OCI-LY3 (cell line): ENCODE results near the gene STAT5B.

ENCODE experiments used
- EZH2phosphoT487 ChIP-seq: fragments of 200-600 bp; shearing (Covaris generic); IDR thresholded peaks from 2 replicates; pipeline ENCODE4 v1.6.1; 2018; ENCODE audit warnings: antibody characterized with exemption, mixed run types, low read depth
- TF ChIP-seq, protein P1 (sequence below): fragments of 200-600, 300-600 bp; sonication (generic); IDR thresholded peaks from 2 replicates; pipeline ENCODE4 v1.5.1; 2014; ENCODE audit warnings: antibody characterized with exemption, low read length, low read depth

DNA sequence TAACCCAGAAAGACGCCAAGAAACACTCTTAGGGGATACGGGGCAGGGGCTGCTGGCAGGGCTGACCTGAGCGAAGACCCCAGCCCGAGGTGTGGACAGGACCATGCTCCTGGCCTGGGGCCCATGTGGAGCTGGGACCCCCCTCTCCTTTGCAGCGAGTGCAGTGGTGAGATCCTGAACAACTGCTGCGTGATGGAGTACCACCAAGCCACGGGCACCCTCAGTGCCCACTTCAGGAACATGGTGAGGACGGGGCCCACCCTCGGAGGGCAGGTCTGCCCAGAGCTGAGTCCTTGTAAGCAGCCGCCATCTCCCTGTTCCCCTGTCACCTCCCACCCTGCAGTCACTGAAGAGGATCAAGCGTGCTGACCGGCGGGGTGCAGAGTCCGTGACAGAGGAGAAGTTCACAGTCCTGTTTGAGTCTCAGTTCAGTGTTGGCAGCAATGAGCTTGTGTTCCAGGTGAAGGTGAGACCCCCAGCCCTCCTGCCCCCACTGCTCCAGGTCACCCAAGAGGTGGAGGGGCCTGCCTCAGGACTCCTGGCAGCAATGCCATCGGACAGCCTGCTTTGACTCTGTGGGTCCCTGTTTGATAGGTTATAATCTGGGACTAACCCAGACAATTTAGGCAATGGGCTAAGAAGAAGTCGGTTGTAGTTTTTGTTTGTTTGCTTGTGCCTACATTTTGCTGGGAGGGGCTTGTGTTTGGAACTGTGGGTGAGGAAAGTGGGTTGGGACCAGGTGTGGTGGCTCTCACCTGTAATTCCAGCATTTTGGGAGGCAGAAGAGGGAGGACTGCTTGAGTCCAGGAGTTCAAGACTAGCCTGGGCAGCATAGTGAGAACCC lies 28.2 kb upstream of the STAT5B start:
- TF ChIP-seq, protein P1, sequence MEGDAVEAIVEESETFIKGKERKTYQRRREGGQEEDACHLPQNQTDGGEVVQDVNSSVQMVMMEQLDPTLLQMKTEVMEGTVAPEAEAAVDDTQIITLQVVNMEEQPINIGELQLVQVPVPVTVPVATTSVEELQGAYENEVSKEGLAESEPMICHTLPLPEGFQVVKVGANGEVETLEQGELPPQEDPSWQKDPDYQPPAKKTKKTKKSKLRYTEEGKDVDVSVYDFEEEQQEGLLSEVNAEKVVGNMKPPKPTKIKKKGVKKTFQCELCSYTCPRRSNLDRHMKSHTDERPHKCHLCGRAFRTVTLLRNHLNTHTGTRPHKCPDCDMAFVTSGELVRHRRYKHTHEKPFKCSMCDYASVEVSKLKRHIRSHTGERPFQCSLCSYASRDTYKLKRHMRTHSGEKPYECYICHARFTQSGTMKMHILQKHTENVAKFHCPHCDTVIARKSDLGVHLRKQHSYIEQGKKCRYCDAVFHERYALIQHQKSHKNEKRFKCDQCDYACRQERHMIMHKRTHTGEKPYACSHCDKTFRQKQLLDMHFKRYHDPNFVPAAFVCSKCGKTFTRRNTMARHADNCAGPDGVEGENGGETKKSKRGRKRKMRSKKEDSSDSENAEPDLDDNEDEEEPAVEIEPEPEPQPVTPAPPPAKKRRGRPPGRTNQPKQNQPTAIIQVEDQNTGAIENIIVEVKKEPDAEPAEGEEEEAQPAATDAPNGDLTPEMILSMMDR = no peak
- no peak for TF ChIP-seq EZH2phosphoT487
